Erythroblast (primary cell): Measurements from ENCODE around the gene SCG2.

Experiments used
- GATA1 ChIP-seq: IDR thresholded peaks from 2 replicates; pipeline ENCODE4 v1.6.1; 2011; ENCODE audit warnings: low read depth, mild to moderate bottlenecking, control low read depth, low read length, moderate library complexity
- POLR2A ChIP-seq: IDR thresholded peaks from 2 replicates; pipeline ENCODE4 v1.6.1; 2011; ENCODE audit warnings: mild to moderate bottlenecking, low read length

DNA sequence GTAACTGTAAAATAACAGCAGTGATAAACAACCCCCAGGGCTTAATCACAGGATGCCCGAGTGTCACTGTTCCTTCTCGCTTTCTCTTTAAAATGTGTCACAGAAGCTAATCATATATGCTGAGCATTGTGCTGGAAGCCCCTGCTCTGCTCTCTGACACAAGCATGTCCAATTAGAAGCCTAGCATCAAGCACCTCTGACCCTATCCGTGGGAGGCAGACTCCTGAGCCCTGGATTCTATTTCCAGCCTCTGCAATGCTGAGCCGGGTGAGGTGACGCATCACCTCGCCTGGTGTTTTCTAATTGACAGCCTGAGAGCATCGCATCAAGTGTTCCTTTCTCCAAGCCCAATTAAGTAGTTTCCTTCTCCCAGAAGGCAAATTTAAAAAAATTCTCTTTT is 19.7 kb upstream of the SCG2 start:
- TF ChIP-seq POLR2A (no peak), GATA1 (no peak)
